SIG-M5 treated with dmso at 0.1 percent for 504 hours (cell line): Measurements from ENCODE around the gene PRLH.

Experiments used
- DNase-seq: peaks from one replicate; lab custom pipeline; 2025; ENCODE audit not compliant: unreplicated experiment; lab: John Stamatoyannopoulos, UW

PRLH gene

GRCh38 chr2:237563816-237564215, 2.6 kb upstream of the PRLH start:
- no peak for DNase-seq

- no peak for DNase-seq
Observed at GRCh38 chr2:237564526-237565131, 1.7 kb upstream of the PRLH start.

GRCh38 chr2:237565974-237566373, 400 bp upstream of the PRLH start:
- no peak for DNase-seq

GRCh38 chr2:237567276-237568029, 1.1 kb downstream of the PRLH start:
- no peak for DNase-seq

GRCh38 chr2:237568121-237568660, 1.8 kb downstream of the PRLH start:
- DNase-seq = no peak

GRCh38 chr2:237569041-237569440, 2.7 kb downstream of the PRLH start:
- DNase-seq = no peak

GRCh38 chr2:237569896-237570295, 3.5 kb downstream of the PRLH start:
- no peak for DNase-seq

GRCh38 chr2:237570776-237571335, 4.5 kb downstream of the PRLH start:
- no peak for DNase-seq

GRCh38 chr2:237571551-237571950, 5.2 kb downstream of the PRLH start:
- no peak for DNase-seq

- DNase-seq = peak; percentile 90
Observed at GRCh38 chr2:237572021-237572741, 5.8 kb downstream of the PRLH start.

GRCh38 chr2:237572742-237573101, 6.3 kb downstream of the PRLH start:
- DNase-seq = no peak

- DNase-seq = no peak
Observed at GRCh38 chr2:237573721-237574415, 7.5 kb downstream of the PRLH start.

GRCh38 chr2:237574467-237574866, 8.1 kb downstream of the PRLH start:
- no peak for DNase-seq

GRCh38 chr2:237574894-237575868, 8.8 kb downstream of the PRLH start:
- DNase-seq = no peak

GRCh38 chr2:237575869-237576862, 9.8 kb downstream of the PRLH start:
- DNase-seq = no peak

GRCh38 chr2:237576974-237577373, 10.6 kb downstream of the PRLH start:
- no peak for DNase-seq

GRCh38 chr2:237577458-237577857, 11.1 kb downstream of the PRLH start:
- no peak for DNase-seq

GRCh38 chr2:237577956-237578870, 11.8 kb downstream of the PRLH start:
- DNase-seq = no peak
